ENCODE measurements around the gene NUP210L.

- TF ChIP-seq RAD21 (IDR thresholded peaks at IDR 0.05) (no peak), EGR1 (IDR thresholded peaks at IDR 0.05; ENCODE audit: low read depth in 2 of 2) (no peak), CTCF (IDR thresholded peaks at IDR 0.05; ENCODE audit: low read depth, low read length, missing input control) (no peak), YY1 (IDR thresholded peaks at IDR 0.05) (no peak), REST (IDR thresholded peaks at IDR 0.05) (no peak), TAF1 (conservative IDR thresholded peaks at IDR 0.05) (no peak), MAX (IDR thresholded peaks at IDR 0.05) (no peak)
These were observed 37.2 kb upstream of the NUP210L start, which contains the start of gene TPM3 for GRCh38 chr1:154191990-154192461.

Measured in liver (tissue), 3 donors.